GM23248 (cell line): ENCODE measurements around the gene PLEKHG2.

ENCODE experiments used
- EZH2 ChIP-seq: fragments of 200-600 bp; sonication (generic); IDR thresholded peaks from 2 replicates; pipeline ENCODE4 v1.6.1; 2018; ENCODE audit warnings: antibody characterized with exemption, mild to moderate bottlenecking; ENCODE audit not compliant: insufficient read depth, poor library complexity, severe bottlenecking
- EZH2phosphoT487 ChIP-seq: fragments of 200-600 bp; sonication (generic); IDR thresholded peaks from 2 replicates; pipeline ENCODE4 v1.6.1; 2018; ENCODE audit warnings: antibody characterized with exemption, moderate library complexity, mild to moderate bottlenecking, low read depth; ENCODE audit not compliant: insufficient read depth

DNA sequence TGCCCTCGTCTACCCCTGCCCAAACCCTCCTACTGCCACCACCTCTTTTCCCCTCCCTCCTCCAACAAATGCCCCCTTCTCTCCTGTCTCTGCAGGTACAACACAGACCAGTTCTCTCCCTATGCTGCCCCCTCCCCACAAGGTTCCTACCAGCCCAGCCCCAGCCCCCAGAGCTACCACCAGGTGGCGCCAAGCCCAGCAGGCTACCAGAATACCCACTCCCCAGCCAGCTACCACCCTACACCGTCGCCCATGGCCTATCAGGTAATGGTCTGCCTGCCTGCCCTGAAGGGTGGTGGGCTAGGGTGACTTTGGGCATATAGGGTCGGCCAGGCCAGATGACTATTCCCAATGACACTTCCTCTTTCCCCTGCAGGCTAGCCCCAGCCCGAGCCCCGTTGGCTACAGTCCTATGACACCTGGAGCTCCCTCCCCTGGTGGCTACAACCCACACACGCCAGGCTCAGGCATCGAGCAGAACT, 61.7 kb downstream of the PLEKHG2 start:
- TF ChIP-seq EZH2 (no peak), EZH2phosphoT487 (no peak)
